ENCODE results near the gene ZNF226. TPM values are rescaled to one million over a fixed set of nuclear protein-coding genes. Genes with fewer than 3 reads are reported as not detected.
"Not testable (repeated sequence)": the region's sequence is repeated elsewhere in the genome, so short reads cannot be mapped to it uniquely, and the experiment has no call there.

Gene ZNF226
- total and polyA plus RNA-seq, 4 donors = 11.4 to 34.4 (median 15.3) TPM

DNA sequence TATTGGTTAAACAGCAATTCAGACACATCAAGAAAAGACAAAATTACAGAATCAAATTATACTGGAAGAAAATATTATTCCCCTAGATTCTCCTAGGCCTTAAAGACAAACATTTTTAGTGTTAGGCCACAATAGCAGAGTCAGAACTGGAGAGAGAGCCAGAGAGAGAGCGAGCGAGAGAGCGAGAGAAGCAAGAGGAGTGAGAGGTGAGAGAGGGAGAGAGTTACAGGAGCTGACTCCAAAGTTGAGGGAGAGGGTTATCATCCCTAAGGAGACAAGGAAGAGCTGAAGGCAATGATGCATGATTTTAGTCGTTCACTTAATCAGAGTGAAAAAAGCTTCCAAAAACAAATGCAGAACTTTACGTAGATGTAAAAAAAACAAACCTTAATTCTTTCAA is 27.2 kb downstream of the ZNF226 start:
- H3K4me3 ChIP-seq = no peak overlapping the region
- no peak for TF ChIP-seq CTCF (IDR thresholded peaks at IDR 0.05; ENCODE audit: control extremely low read depth, extremely low read depth)
- H3K9me3 ChIP-seq (ENCODE audit: control insufficient read depth in 4 of 4, insufficient read depth in 3 of 4, low read length in 3 of 4) = peaks cover 0 to 6% (median 2%) of the 10 kb centered on the region in 4 donors
- H3K27me3 ChIP-seq (ENCODE audit: control insufficient read depth in 3 of 3, insufficient read depth in 3 of 3, low read length in 2 of 3) = no peaks in the 10 kb centered on the region
- H3K27ac ChIP-seq (ENCODE audit: low read depth in 1 of 2, low read length in 1 of 2) = no peak overlapping the region
- 78 to 79% methylated on average over 5 of the region's 5 CpGs for WGBS, 2 donors
- ATAC-seq (ENCODE audit: insufficient read depth, low FRiP score) = no peak
- H3K36me3 ChIP-seq (ENCODE audit: control insufficient read depth in 4 of 4, insufficient read depth in 4 of 4, low read length in 4 of 4) = peaks cover 0 to 3% (median 0%) of the 10 kb centered on the region in 4 donors
- no peaks in the 10 kb centered on the region for H3K4me1 ChIP-seq (ENCODE audit: control insufficient read depth in 5 of 5, insufficient read depth in 5 of 5, low read length in 5 of 5)
- H3K9ac ChIP-seq (ENCODE audit: insufficient read depth in 1 of 2, low read length in 2 of 2) = no peak overlapping the region
- DNase-seq = no peak

- Histone ChIP-seq H3K4me3 (no peak overlapping the region), H3K27ac (ENCODE audit: low read depth in 1 of 2, low read length in 1 of 2) (no peak overlapping the region), H3K36me3 (ENCODE audit: control insufficient read depth in 4 of 4, insufficient read depth in 4 of 4, low read length in 4 of 4) (peaks cover 0 to 3% (median 0%) of the 10 kb centered on the region in 4 donors), H3K27me3 (ENCODE audit: control insufficient read depth in 3 of 3, insufficient read depth in 3 of 3, low read length in 2 of 3) (no peaks in the 10 kb centered on the region), H3K9ac (ENCODE audit: insufficient read depth in 1 of 2, low read length in 2 of 2) (no peak overlapping the region), H3K9me3 (ENCODE audit: control insufficient read depth in 4 of 4, insufficient read depth in 3 of 4, low read length in 3 of 4) (peaks cover 0 to 11% (median 0%) of the 10 kb centered on the region in 4 donors), H3K4me1 (ENCODE audit: control insufficient read depth in 5 of 5, insufficient read depth in 5 of 5, low read length in 5 of 5) (no peaks in the 10 kb centered on the region)
- ATAC-seq (ENCODE audit: insufficient read depth, low FRiP score) (no peak), DNase-seq (no peak)
- TF ChIP-seq CTCF (IDR thresholded peaks at IDR 0.05; ENCODE audit: control extremely low read depth, extremely low read depth) = no peak
Measured at GRCh38 chr19:44196772-44197171, 31.9 kb downstream of the ZNF226 start.

GRCh38 chr19:44202470-44202869 is 37.6 kb downstream of the ZNF226 start:
- Histone ChIP-seq H3K4me3 (no peak overlapping the region), H3K36me3 (ENCODE audit: control insufficient read depth in 4 of 4, insufficient read depth in 4 of 4, low read length in 4 of 4) (peaks cover 0 to under 1% (median 0%) of the 10 kb centered on the region in 4 donors), H3K27me3 (ENCODE audit: control insufficient read depth in 3 of 3, insufficient read depth in 3 of 3, low read length in 2 of 3) (no peaks in the 10 kb centered on the region), H3K9me3 (ENCODE audit: control insufficient read depth in 4 of 4, insufficient read depth in 3 of 4, low read length in 3 of 4) (peaks cover 0 to 16% (median 2%) of the 10 kb centered on the region in 4 donors), H3K9ac (ENCODE audit: insufficient read depth in 1 of 2, low read length in 2 of 2) (no peak overlapping the region), H3K27ac (ENCODE audit: low read depth in 1 of 2, low read length in 1 of 2) (no peak overlapping the region), H3K4me1 (ENCODE audit: control insufficient read depth in 5 of 5, insufficient read depth in 5 of 5, low read length in 5 of 5) (no peaks in the 10 kb centered on the region)
- no peak for ATAC-seq (ENCODE audit: insufficient read depth, low FRiP score)
- WGBS, 2 donors = 87 to 91% methylated on average over 1 of the region's 1 CpG
- no peak for TF ChIP-seq CTCF (IDR thresholded peaks at IDR 0.05; ENCODE audit: control extremely low read depth, extremely low read depth)
- DNase-seq = no peak

GRCh38 chr19:44202974-44203373 is 38.1 kb downstream of the ZNF226 start:
- no peak for ATAC-seq (ENCODE audit: insufficient read depth, low FRiP score)
- H3K4me1 ChIP-seq (ENCODE audit: control insufficient read depth in 5 of 5, insufficient read depth in 5 of 5, low read length in 5 of 5) = no peaks in the 10 kb centered on the region
- H3K9me3 ChIP-seq (ENCODE audit: control insufficient read depth in 4 of 4, insufficient read depth in 3 of 4, low read length in 3 of 4) = peaks cover 0 to 16% (median 2%) of the 10 kb centered on the region in 4 donors
- H3K27ac ChIP-seq (ENCODE audit: low read depth in 1 of 2, low read length in 1 of 2) = no peak overlapping the region
- 83% methylated on average over 1 of the region's 2 CpGs; no CpG with 5 or more reads in 1 of the 2 donors for WGBS, 2 donors
- no peak for TF ChIP-seq CTCF (IDR thresholded peaks at IDR 0.05; ENCODE audit: control extremely low read depth, extremely low read depth)
- no peak overlapping the region for H3K4me3 ChIP-seq
- no peak overlapping the region for H3K9ac ChIP-seq (ENCODE audit: insufficient read depth in 1 of 2, low read length in 2 of 2)
- DNase-seq = no peak
- H3K27me3 ChIP-seq (ENCODE audit: control insufficient read depth in 3 of 3, insufficient read depth in 3 of 3, low read length in 2 of 3) = no peaks in the 10 kb centered on the region
- H3K36me3 ChIP-seq (ENCODE audit: control insufficient read depth in 4 of 4, insufficient read depth in 4 of 4, low read length in 4 of 4) = peaks cover 0 to 3% (median 0%) of the 10 kb centered on the region in 4 donors

- H3K4me1 ChIP-seq (ENCODE audit: control insufficient read depth in 5 of 5, insufficient read depth in 5 of 5, low read length in 5 of 5) = not testable (repeated sequence)
- WGBS, 2 donors = 94 to 95% methylated on average over 28 to 31 of the region's 31 CpGs
- peaks cover 0 to 15% (median 2%) of the 10 kb centered on the region in 4 donors for H3K9me3 ChIP-seq (ENCODE audit: control insufficient read depth in 4 of 4, insufficient read depth in 3 of 4, low read length in 3 of 4)
Measured at GRCh38 chr19:44203877-44204276, 39.0 kb downstream of the ZNF226 start.

More at GRCh38 chr19:44203877-44204276, 39.0 kb downstream of the ZNF226 start:
- DNase-seq; H3K9ac ChIP-seq (ENCODE audit: insufficient read depth in 1 of 2, low read length in 2 of 2); H3K36me3 ChIP-seq (ENCODE audit: control insufficient read depth in 4 of 4, insufficient read depth in 4 of 4, low read length in 4 of 4); H3K27ac ChIP-seq (ENCODE audit: low read depth in 1 of 2, low read length in 1 of 2); ATAC-seq (ENCODE audit: insufficient read depth, low FRiP score); H3K27me3 ChIP-seq (ENCODE audit: control insufficient read depth in 3 of 3, insufficient read depth in 3 of 3, low read length in 2 of 3); H3K4me3 ChIP-seq: not testable (repeated sequence)

Data from lung (tissue), 12 donors.